Measurements from ENCODE around the gene MGAT5B. TPM values are rescaled to one million over a fixed set of nuclear protein-coding genes. Genes with fewer than 3 reads are reported as not detected.
A peak's percentile ranks its signal among the peaks of the same experiment; 100 is the strongest.

MGAT5B gene
- total RNA-seq, 1 donor from 2014 or later: 7.4 TPM

DNA sequence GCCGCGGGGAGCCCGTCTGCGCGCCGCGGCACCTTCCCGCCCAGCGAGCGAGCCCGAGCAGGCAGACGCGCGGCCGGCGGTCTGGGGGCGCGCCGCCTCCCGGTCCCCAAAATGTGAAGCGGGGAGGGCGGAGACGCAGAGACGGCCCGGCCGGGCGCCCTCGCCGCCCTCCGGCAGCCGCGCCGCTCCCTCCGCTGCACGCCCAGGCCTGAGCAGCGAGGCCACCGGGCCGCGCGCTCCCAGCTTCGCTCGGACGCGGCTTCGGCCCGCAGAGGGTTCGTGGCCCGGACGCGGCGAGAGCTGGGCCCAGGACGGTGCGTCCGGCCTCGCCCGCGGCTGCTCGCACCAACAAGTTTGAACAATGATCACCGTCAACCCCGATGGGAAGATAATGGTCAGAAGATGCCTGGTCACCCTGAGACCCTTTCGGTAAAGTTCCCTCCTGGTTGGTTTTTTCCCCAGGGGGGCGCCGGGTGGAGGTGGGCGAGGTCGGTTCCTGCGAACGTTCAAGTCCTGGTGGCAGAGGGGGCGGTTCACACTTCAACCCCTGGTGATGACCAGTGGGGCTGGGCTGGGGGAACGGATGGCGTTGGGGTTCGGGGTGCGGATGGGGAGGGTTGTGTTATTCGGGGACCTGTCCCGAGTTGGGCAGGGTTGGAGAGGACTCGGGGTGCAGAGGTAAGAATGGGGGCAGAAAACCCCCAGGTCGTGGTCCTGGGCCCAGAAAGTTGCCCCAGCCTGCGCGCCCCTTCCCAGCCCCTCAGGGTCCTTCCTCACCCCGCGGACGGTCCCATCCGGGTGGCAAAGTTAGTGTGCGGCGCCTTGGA is 678 bp downstream of the MGAT5B start:
- ATAC-seq (ENCODE audit: low read depth) (peak; percentile 28), DNase-seq (no peak)
- Mint-ChIP-seq H3K27ac (no peak overlapping the region), H3K27me3 (peaks cover 36% of the 10 kb centered on the region), H3K4me1 (peaks cover 10% of the 10 kb centered on the region), H3K36me3 (ENCODE audit: low read depth) (no peaks in the 10 kb centered on the region), H3K9me3 (no peaks in the 10 kb centered on the region), H3K4me3 (peak overlapping the region; percentile 67)
- ChIA-PET CTCF (interaction anchor here (0.7 to 5.0 kb wide), 10 partner anchors 15 to 210 kb away, joined by 3 to 109 read pairs (median 6); no protein-coding TSS in a partner anchor), POLR2A (interaction anchor here (0.6 to 1.9 kb wide), 5 partner anchors 89 to 198 kb away, joined by 3 to 21 read pairs (median 4); no protein-coding TSS in a partner anchor)
- TF ChIP-seq, protein P1, sequence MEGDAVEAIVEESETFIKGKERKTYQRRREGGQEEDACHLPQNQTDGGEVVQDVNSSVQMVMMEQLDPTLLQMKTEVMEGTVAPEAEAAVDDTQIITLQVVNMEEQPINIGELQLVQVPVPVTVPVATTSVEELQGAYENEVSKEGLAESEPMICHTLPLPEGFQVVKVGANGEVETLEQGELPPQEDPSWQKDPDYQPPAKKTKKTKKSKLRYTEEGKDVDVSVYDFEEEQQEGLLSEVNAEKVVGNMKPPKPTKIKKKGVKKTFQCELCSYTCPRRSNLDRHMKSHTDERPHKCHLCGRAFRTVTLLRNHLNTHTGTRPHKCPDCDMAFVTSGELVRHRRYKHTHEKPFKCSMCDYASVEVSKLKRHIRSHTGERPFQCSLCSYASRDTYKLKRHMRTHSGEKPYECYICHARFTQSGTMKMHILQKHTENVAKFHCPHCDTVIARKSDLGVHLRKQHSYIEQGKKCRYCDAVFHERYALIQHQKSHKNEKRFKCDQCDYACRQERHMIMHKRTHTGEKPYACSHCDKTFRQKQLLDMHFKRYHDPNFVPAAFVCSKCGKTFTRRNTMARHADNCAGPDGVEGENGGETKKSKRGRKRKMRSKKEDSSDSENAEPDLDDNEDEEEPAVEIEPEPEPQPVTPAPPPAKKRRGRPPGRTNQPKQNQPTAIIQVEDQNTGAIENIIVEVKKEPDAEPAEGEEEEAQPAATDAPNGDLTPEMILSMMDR (IDR thresholded peaks at IDR 0.05): no peak
- intact Hi-C loops (cut with micrococcal nuclease): loop anchor here (1.0 to 5.0 kb wide), 6 partner anchors 53 to 378 kb away; no protein-coding TSS in a partner anchor

DNA sequence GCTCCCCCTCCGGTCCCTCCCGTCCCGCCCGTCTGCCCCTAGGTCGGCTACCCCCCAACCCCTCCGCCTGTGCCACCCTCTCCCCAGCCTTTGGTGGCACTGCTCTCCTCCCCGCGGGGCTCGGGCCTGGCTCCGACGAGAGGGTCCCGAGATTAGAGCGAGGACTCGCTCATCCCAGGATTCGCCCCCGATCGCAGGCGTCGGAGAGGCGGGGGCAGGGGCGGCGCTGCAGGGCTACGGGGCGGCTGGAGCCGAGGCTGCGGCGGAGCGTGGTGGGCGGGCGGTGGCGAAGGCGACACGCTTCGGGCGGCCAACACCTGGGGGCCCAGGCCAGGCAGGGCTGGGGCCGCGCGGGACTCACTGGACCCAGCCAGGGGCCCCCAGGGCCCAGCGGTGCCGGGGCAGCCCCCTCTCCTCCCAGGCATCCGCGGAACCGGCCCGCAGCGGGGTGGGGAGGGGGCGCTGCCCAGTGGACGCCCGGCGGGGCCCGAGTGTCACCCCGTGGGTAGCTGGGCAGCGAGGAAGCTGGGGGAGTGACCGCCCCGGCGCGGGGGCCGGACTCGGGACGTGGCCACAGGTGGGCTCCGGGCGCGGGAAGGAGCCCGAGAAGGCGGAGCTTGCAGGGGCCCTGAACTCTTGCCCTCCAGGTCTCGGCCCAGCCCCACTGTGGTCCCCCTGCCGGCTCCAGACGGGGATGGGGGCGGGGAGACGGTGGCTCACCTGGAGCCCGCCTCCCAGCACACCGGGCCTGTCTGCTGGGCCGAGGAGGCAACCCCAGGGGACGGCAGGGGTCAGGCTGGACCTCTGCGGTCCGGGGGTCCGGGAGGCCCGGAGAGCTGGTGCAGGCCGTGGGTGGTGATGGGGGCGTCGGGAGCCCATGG is 1.5 kb downstream of the MGAT5B start:
- peak overlapping the region; percentile 58 for H3K4me3 Mint-ChIP-seq
- no peak overlapping the region for H3K27ac Mint-ChIP-seq

DNA sequence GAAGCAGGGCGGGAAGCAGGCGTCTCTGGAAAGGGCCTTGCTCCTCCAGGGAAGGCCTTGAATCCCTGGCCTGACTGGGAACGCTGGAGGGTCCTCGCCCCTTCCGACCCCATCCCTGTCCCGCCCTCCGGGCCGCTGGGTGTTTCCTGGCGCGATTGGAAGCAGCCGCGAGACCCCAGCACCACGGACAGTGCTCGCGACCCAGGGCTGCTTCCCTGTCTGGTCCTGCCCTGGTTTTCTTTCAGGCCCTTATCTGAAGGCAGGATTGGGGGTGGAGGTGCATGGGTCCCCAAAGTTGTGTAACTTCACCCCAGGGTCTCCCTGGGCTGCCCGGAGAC is 2.1 kb downstream of the MGAT5B start:
- Mint-ChIP-seq H3K27me3 (peaks cover 33% of the 10 kb centered on the region), H3K27ac (no peak overlapping the region), H3K4me1 (peaks cover 10% of the 10 kb centered on the region), H3K9me3 (peaks cover 4% of the 10 kb centered on the region), H3K4me3 (no peak overlapping the region), H3K36me3 (ENCODE audit: low read depth) (no peaks in the 10 kb centered on the region)
- ATAC-seq (ENCODE audit: low read depth): no peak
- DNase-seq: no peak
- intact Hi-C loops (cut with micrococcal nuclease): no loop called here
- CTCF ChIA-PET: interaction anchor here (3.6 to 5.0 kb wide), 2 partner anchors 186 to 196 kb away, joined by 62 to 109 read pairs; no protein-coding TSS in a partner anchor
- TF ChIP-seq, protein P1 (IDR thresholded peaks at IDR 0.05): no peak
- POLR2A ChIA-PET: interaction anchor here (1.5 kb wide), 1 partner anchor 88 kb away, joined by 3 read pairs; no protein-coding TSS in a partner anchor

More for the DNA sequence above, 1.5 kb downstream of the MGAT5B start:
- H3K9me3 Mint-ChIP-seq: no peaks in the 10 kb centered on the region
- ATAC-seq (ENCODE audit: low read depth) (no peak), DNase-seq (peak; percentile 22)
- H3K4me1 Mint-ChIP-seq: peaks cover 10% of the 10 kb centered on the region
- H3K36me3 Mint-ChIP-seq (ENCODE audit: low read depth): no peaks in the 10 kb centered on the region
- intact Hi-C loops (cut with micrococcal nuclease): loop anchor here (5.0 kb wide), 1 partner anchor 128 kb away; no protein-coding TSS in a partner anchor
- ChIA-PET POLR2A (interaction anchor here (0.6 to 1.5 kb wide), 3 partner anchors 88 to 191 kb away, joined by 3 to 4 read pairs (median 3); no protein-coding TSS in a partner anchor), CTCF (interaction anchor here (3.6 to 5.0 kb wide), 2 partner anchors 187 to 197 kb away, joined by 62 to 109 read pairs; no protein-coding TSS in a partner anchor)
- peaks cover 34% of the 10 kb centered on the region for H3K27me3 Mint-ChIP-seq
- TF ChIP-seq, protein P1 (IDR thresholded peaks at IDR 0.05): no peak

DNA sequence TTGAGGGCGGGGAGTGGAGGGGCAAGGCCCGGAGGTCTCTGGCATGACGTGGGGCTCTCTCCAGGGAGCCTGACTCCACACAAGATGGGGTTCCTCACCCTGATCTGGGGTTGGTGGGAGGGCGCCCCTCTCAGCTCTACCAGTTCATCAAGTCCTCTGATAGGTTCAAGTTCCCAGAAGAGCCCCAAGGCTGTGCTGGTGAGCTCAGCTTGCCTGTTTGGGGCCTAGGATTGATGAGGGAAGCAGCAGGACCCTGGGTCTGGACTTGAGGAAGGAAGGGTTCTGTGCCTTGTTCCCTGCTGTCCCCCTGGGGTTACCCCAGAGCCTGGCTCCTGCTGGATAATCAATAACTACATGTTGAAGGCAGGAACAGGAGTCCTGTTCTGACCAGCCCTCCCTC is 3.5 kb downstream of the MGAT5B start:
- DNase-seq: no peak
- Mint-ChIP-seq H3K36me3 (ENCODE audit: low read depth) (no peaks in the 10 kb centered on the region), H3K27ac (no peak overlapping the region), H3K4me3 (no peak overlapping the region), H3K27me3 (peaks cover 27% of the 10 kb centered on the region), H3K4me1 (peaks cover 10% of the 10 kb centered on the region), H3K9me3 (peaks cover 7% of the 10 kb centered on the region)
- no peak for ATAC-seq (ENCODE audit: low read depth)
- TF ChIP-seq, protein P1 (IDR thresholded peaks at IDR 0.05): no peak
- intact Hi-C loops (cut with micrococcal nuclease): no loop called here
- POLR2A ChIA-PET: interaction anchor here (0.6 kb wide), 1 partner anchor 315 kb away, joined by 3 read pairs; no protein-coding TSS in a partner anchor
- CTCF ChIA-PET: interaction anchor here (2.4 to 5.0 kb wide), 2 partner anchors 185 to 195 kb away, joined by 8 to 109 read pairs; no protein-coding TSS in a partner anchor

All from activated B cell treated with CpG ODN at 0.5 μM for 24 hours (primary cell).